Activated CD8-positive, alpha-beta memory T cell treated with anti-CD3 and anti-CD28 coated beads, Interleukin-2, amount 50 U/mL, for 24 hours (primary cell): ENCODE results near the gene DAPK2.
"Not testable (repeated sequence)": the region's sequence is repeated elsewhere in the genome, so short reads cannot be mapped to it uniquely, and the experiment has no call there.

Experiments
- DNase-seq: peaks from one replicate; pipeline ENCODE4 v3.0.0-alpha.2; 2020; ENCODE audit errors: extremely low read depth

The DAPK2 gene

GRCh38 chr15:64053674-64054073 is 7.4 kb upstream of the DAPK2 start:
- DNase-seq, result not testable (repeated sequence)

GRCh38 chr15:64052925-64053491 is 6.7 kb upstream of the DAPK2 start:
- no peak for DNase-seq

- DNase-seq, result no peak
Measured at GRCh38 chr15:64051407-64052259, 5.3 kb upstream of the DAPK2 start.

GRCh38 chr15:64051093-64051402 is 4.8 kb upstream of the DAPK2 start:
- no peak for DNase-seq

GRCh38 chr15:64050281-64051092 is 4.2 kb upstream of the DAPK2 start:
- DNase-seq, result no peak

GRCh38 chr15:64048781-64049460 is 2.6 kb upstream of the DAPK2 start:
- no peak for DNase-seq

GRCh38 chr15:64045774-64046420 is 388 bp downstream of the DAPK2 start:
- no peak for DNase-seq

GRCh38 chr15:64045101-64045435 is 1.2 kb downstream of the DAPK2 start:
- DNase-seq, result no peak

GRCh38 chr15:64044300-64045100 is 1.8 kb downstream of the DAPK2 start:
- no peak for DNase-seq

GRCh38 chr15:64038878-64039610 is 7.2 kb downstream of the DAPK2 start:
- DNase-seq, result no peak

GRCh38 chr15:64037966-64038365 is 8.3 kb downstream of the DAPK2 start:
- no peak for DNase-seq

GRCh38 chr15:64037116-64037515 is 9.2 kb downstream of the DAPK2 start:
- DNase-seq, result no peak

GRCh38 chr15:64035525-64035924 is 10.8 kb downstream of the DAPK2 start:
- DNase-seq, result no peak

- no peak for DNase-seq
Measured at GRCh38 chr15:64034519-64034918, 11.8 kb downstream of the DAPK2 start.

- DNase-seq, result no peak
Measured at GRCh38 chr15:64032329-64032728, 14.0 kb downstream of the DAPK2 start.

GRCh38 chr15:64030123-64030522 is 16.2 kb downstream of the DAPK2 start:
- no peak for DNase-seq

- no peak for DNase-seq
Measured at GRCh38 chr15:64029633-64030032, 16.7 kb downstream of the DAPK2 start.

GRCh38 chr15:64029110-64029509 is 17.2 kb downstream of the DAPK2 start:
- DNase-seq, result no peak

- no peak for DNase-seq
Measured at GRCh38 chr15:64026591-64026990, 19.7 kb downstream of the DAPK2 start.
